H1 (cell line): ENCODE results near the gene PDXDC1. TPM values are rescaled to one million over a fixed set of nuclear protein-coding genes. Genes with fewer than 3 reads are reported as not detected.

Experiments used
- CTCF ChIA-PET: fragments of 300-600 bp; sonication (Branson Sonifier 250); formaldehyde crosslinking; loops from one replicate; lab custom pipeline; 2021; ENCODE audit not compliant: partially characterized antibody; lab: Charles Lee
- POLR2A ChIA-PET: fragments of 300-600 bp; sonication (Branson Sonifier 250); formaldehyde crosslinking; loops from one replicate; lab custom pipeline; 2021; ENCODE audit warnings: inconsistent platforms; ENCODE audit not compliant: partially characterized antibody; lab: Charles Lee
- DNase-seq, 2 experiments: peaks; one replicate each; pipeline versions ENCODE4 v3.0.0 to v3.0.0-alpha.2; 2010 to 2022; ENCODE audit warnings: low spot score in 2 of 2, low read depth in 1 of 2, mixed read lengths in 1 of 2
- FAIRE-seq: peaks from 2 replicates; lab custom pipeline; 2011; peaks lifted over from hg19 to GRCh38; lab: Jason Lieb, UNC
- H2AFZ ChIP-seq: 2 replicates; pipeline ENCODE4 v1.8.1; 2012; ENCODE audit warnings: low read length, inconsistent platforms
- H2AK5ac ChIP-seq: 2 replicates; pipeline ENCODE4 v1.6.1; 2013; ENCODE audit warnings: low read depth, low read length
- H2BK120ac ChIP-seq: replicated peaks from 2 replicates; pipeline ENCODE3; 2013; ENCODE audit warnings: low read depth, low read length, inconsistent platforms
- H2BK12ac ChIP-seq: 2 replicates; pipeline ENCODE4 v1.6.1; 2013; ENCODE audit warnings: low read depth, low read length
- H2BK15ac ChIP-seq: 2 replicates; pipeline ENCODE4 v1.6.1; 2013; ENCODE audit warnings: low read length
- H2BK20ac ChIP-seq: 2 replicates; pipeline ENCODE4 v1.6.1; 2013; ENCODE audit warnings: low read length
- H2BK5ac ChIP-seq: 2 replicates; pipeline ENCODE4 v1.6.1; 2013; ENCODE audit warnings: low read depth, low read length
- H3K14ac ChIP-seq: 2 replicates; pipeline ENCODE4 v1.6.1; 2013; ENCODE audit warnings: inconsistent platforms; ENCODE audit not compliant: insufficient read length
- H3K18ac ChIP-seq: 2 replicates; pipeline ENCODE4 v1.6.1; 2013; ENCODE audit warnings: low read length; ENCODE audit errors: extremely low read depth
- H3K23ac ChIP-seq: 2 replicates; pipeline ENCODE4 v1.6.1; 2013; ENCODE audit warnings: inconsistent platforms; ENCODE audit not compliant: insufficient read length
- H3K23me2 ChIP-seq: 2 replicates; pipeline ENCODE4 v1.6.1; 2013; ENCODE audit warnings: low read depth, low read length
- H3K27ac ChIP-seq: 2 replicates; pipeline ENCODE4 v1.6.1; 2011; ENCODE audit warnings: low read depth, low read length, inconsistent platforms
- H3K27me3 ChIP-seq, 4 experiments: replicated peaks in 1 of 4; 1 replicate in 1 of 4; 2 replicates in 3 of 4; pipeline versions ENCODE4 v1.6.1 to v1.8.1; 2011 to 2013; ENCODE audit warnings: low read length in 3 of 4, mild to moderate bottlenecking in 3 of 4, inconsistent platforms in 2 of 4, mixed read lengths in 2 of 4, moderate library complexity in 1 of 4; ENCODE audit not compliant: control insufficient read depth in 3 of 4, insufficient read depth in 3 of 4; ENCODE audit errors: extremely low read depth in 1 of 4
- H3K36me3 ChIP-seq, 4 experiments: 2 replicates each; pipeline versions ENCODE4 v1.6.1 to v1.8.1; 2011 to 2013; ENCODE audit warnings: mild to moderate bottlenecking in 4 of 4, low read length in 3 of 4, moderate library complexity in 2 of 4, control low read depth in 1 of 4, inconsistent platforms in 1 of 4; ENCODE audit not compliant: insufficient read depth in 4 of 4, control insufficient read depth in 2 of 4
- H3K4ac ChIP-seq: replicated peaks from 2 replicates; pipeline ENCODE3; 2013; ENCODE audit warnings: low read length, low read depth, mixed read lengths, inconsistent platforms; ENCODE audit not compliant: insufficient read length
- H3K4me1 ChIP-seq, 4 experiments: replicated peaks in 1 of 4; 1 replicate in 1 of 4; 2 replicates in 3 of 4; pipeline versions ENCODE4 v1.6.1 to v1.8.1; 2011 to 2013; ENCODE audit warnings: low read length in 3 of 4, inconsistent platforms in 2 of 4, mixed read lengths in 1 of 4; ENCODE audit not compliant: insufficient read depth in 4 of 4, control insufficient read depth in 3 of 4
- H3K4me2 ChIP-seq, 2 experiments: 2 replicates each; pipeline versions ENCODE4 v1.6.1 to v1.8.1; 2011 to 2013; ENCODE audit warnings: low read depth in 2 of 2, low read length in 2 of 2, control low read depth in 1 of 2, inconsistent platforms in 1 of 2, mild to moderate bottlenecking in 1 of 2; ENCODE audit not compliant: insufficient read depth in 1 of 2
- H3K4me3 ChIP-seq, 4 experiments: fragments of 200-600, 300-600 bp in 1 of 4; sonication (generic), shearing (Covaris generic), sonication (Bioruptor Twin) in 1 of 4; 2 replicates each; pipeline versions ENCODE4 v1.5.1 to v1.8.1; 2011 to 2016; ENCODE audit warnings: low read length in 4 of 4, low read depth in 3 of 4, control low read depth in 2 of 4, inconsistent platforms in 2 of 4, mild to moderate bottlenecking in 2 of 4, mixed read lengths in 1 of 4, moderate library complexity in 1 of 4; ENCODE audit not compliant: insufficient read depth in 2 of 4; ENCODE audit errors: extremely low read depth in 1 of 4
- H3K56ac ChIP-seq: replicated peaks from 2 replicates; pipeline ENCODE3; 2013; ENCODE audit warnings: low read depth, mild to moderate bottlenecking, mixed read lengths, low read length, inconsistent platforms; ENCODE audit not compliant: insufficient read length
- H3K79me1 ChIP-seq: 2 replicates; pipeline ENCODE4 v1.6.1; 2013; ENCODE audit warnings: low read depth, low read length, control low read depth
- H3K79me2 ChIP-seq, 2 experiments: 2 replicates each; pipeline versions ENCODE4 v1.6.1 to v1.8.1; 2012 to 2013; ENCODE audit warnings: low read length in 2 of 2, mild to moderate bottlenecking in 2 of 2, inconsistent platforms in 1 of 2; ENCODE audit not compliant: insufficient read depth in 2 of 2, control insufficient read depth in 1 of 2
- H3K9ac ChIP-seq, 4 experiments: replicated peaks in 1 of 4; 1 replicate in 1 of 4; 2 replicates in 3 of 4; pipeline versions ENCODE4 v1.6.1 to v1.8.1; 2011 to 2013; ENCODE audit warnings: low read depth in 3 of 4, low read length in 3 of 4, control low read depth in 2 of 4, mild to moderate bottlenecking in 2 of 4, moderate library complexity in 2 of 4, inconsistent platforms in 1 of 4; ENCODE audit errors: extremely low read depth in 1 of 4
- H3K9me3 ChIP-seq, 2 experiments: 2 replicates each; pipeline versions ENCODE4 v1.6.1 to v1.8.1; 2012 to 2013; ENCODE audit warnings: mild to moderate bottlenecking in 2 of 2, moderate library complexity in 2 of 2, control low read depth in 1 of 2, inconsistent platforms in 1 of 2, low read depth in 1 of 2, low read length in 1 of 2, mixed read lengths in 1 of 2; ENCODE audit not compliant: insufficient read depth in 2 of 2
- H4K20me1 ChIP-seq, 2 experiments: replicated peaks in 1 of 2; 2 replicates each; pipeline versions ENCODE3 to v1.8.1; 2011 to 2013; ENCODE audit warnings: inconsistent platforms in 2 of 2, low read length in 2 of 2, mild to moderate bottlenecking in 1 of 2; ENCODE audit not compliant: insufficient read depth in 2 of 2, control insufficient read depth in 1 of 2
- H4K5ac ChIP-seq: 2 replicates; pipeline ENCODE4 v1.6.1; 2013; ENCODE audit warnings: low read length, low read depth, mixed read lengths, inconsistent platforms; ENCODE audit not compliant: insufficient read length
- H4K8ac ChIP-seq: 2 replicates; pipeline ENCODE4 v1.8.0; 2013; ENCODE audit warnings: mild to moderate bottlenecking, moderate library complexity, low read length, inconsistent platforms; ENCODE audit not compliant: insufficient read depth; ENCODE audit errors: extremely low read depth
- H4K91ac ChIP-seq: replicated peaks from 2 replicates; pipeline ENCODE3; 2013; ENCODE audit warnings: low read length, mixed read lengths, inconsistent platforms; ENCODE audit not compliant: insufficient read length
- CBX5 ChIP-seq: fragments of 300-800, 300-1000 bp; sonication (generic); IDR thresholded peaks from 2 replicates; pipeline ENCODE4 v1.7.1; 2016; ENCODE audit warnings: antibody characterized with exemption, low read length, low read depth
- EGR1 ChIP-seq: IDR thresholded peaks from 2 replicates; pipeline ENCODE4 v1.6.1; 2011; ENCODE audit warnings: low read depth, low read length, borderline replicate concordance
- HDAC6 ChIP-seq: IDR thresholded peaks from one replicate; pipeline ENCODE4 v1.7.1; 2012; ENCODE audit warnings: low read depth, mild to moderate bottlenecking, inconsistent platforms, low read length, moderate library complexity
- MAFK ChIP-seq: IDR thresholded peaks from 2 replicates; pipeline ENCODE4 v1.6.1; 2012; ENCODE audit warnings: low read depth, mild to moderate bottlenecking, improper control_type of control experiment, low read length
- POLR2AphosphoS5 ChIP-seq: IDR thresholded peaks from 2 replicates; pipeline ENCODE4 v1.6.1; 2011; ENCODE audit warnings: low read depth, low read length
- RFX5 ChIP-seq: IDR thresholded peaks from 2 replicates; pipeline ENCODE4 v1.6.1; 2011; ENCODE audit warnings: low read depth, low read length, improper control_type of control experiment, borderline replicate concordance
- SIN3A ChIP-seq, 2 experiments: IDR thresholded peaks in 1 of 2; conservative IDR thresholded peaks in 1 of 2; 2 replicates each; pipeline ENCODE4 v1.6.1; 2011 to 2012; ENCODE audit warnings: low read length in 2 of 2, improper control_type of control experiment in 1 of 2, low read depth in 1 of 2, mild to moderate bottlenecking in 1 of 2
- SP1 ChIP-seq: IDR thresholded peaks from 2 replicates; pipeline ENCODE4 v1.6.1; 2011; ENCODE audit warnings: low read depth, low read length
- SRF ChIP-seq: IDR thresholded peaks from 2 replicates; pipeline ENCODE4 v1.6.1; 2011; ENCODE audit warnings: mild to moderate bottlenecking, low read depth, low read length, moderate library complexity
- TAF1 ChIP-seq: IDR thresholded peaks from 2 replicates; pipeline ENCODE4 v1.6.1; 2011; ENCODE audit warnings: mild to moderate bottlenecking, low read depth, low read length
- TBP ChIP-seq: IDR thresholded peaks from 2 replicates; pipeline ENCODE4 v1.6.1; 2011; ENCODE audit warnings: low read depth, low read length, improper control_type of control experiment
- WGBS, 2 experiments: shearing (Covaris generic) in 1 of 2; methylation state at CpG; one replicate each; pipeline versions ENCODE4 v1.1.6 to v1.1.7; 2013 to 2015; ENCODE audit warnings: low lambda C conversion rate in 2 of 2, mixed read lengths in 2 of 2, inconsistent platforms in 1 of 2, low coverage in 1 of 2, missing lambda C conversion rate in 1 of 2; ENCODE audit not compliant: insufficient replicate concordance in 2 of 2, insufficient coverage in 1 of 2, insufficient read length in 1 of 2; ENCODE audit errors: extremely low coverage in 1 of 2, missing lambda C conversion rate in 1 of 2; 5-methylcytosine and 5-hydroxymethylcytosine counted together
- polyA plus RNA-seq, 7 experiments: library from polyadenylated mRNA; depleted of rRNA in 3 of 7; stranded (reverse) in 5 of 7; unstranded in 2 of 7; fragments of >200 nt in 5 of 7; fragments of 200-250 nt in 2 of 7; gene quantifications; 1 replicate in 5 of 7; 2 replicates in 1 of 7; 4 replicates in 1 of 7; pipeline versions ENCODE4 v1.2.1 to v1.2.3, GENCODE V29; 2011 to 2013; ENCODE audit warnings: missing spikeins in 2 of 7, mixed read lengths in 2 of 7
- total RNA-seq: library from RNA; stranded (reverse); fragmentation: NEBNext Ultra II Directional; extraction: Animal tissue kit (Norgen Biotek cat#: 25700); gene quantifications from 2 replicates; pipeline ENCODE4 v1.2.1, GENCODE V29; 2021

The PDXDC1 gene
- total and polyA plus RNA-seq, 2 of the 8 experiments (the other 6 are each of a cell fraction or from before 2014, with no cell fraction given): 56.6 to 118 TPM

GRCh38 chr16:15049581-15050180 is 74.9 kb downstream of the PDXDC1 start:
- Histone ChIP-seq H2AK5ac (no peak overlapping the region), H2BK12ac (no peak overlapping the region), H4K20me1 (peaks cover 2 to 7% of the 10 kb centered on the region in 2 experiments), H3K4me1 (peaks cover 0 to 2% (median 0%) of the 10 kb centered on the region in 4 experiments; a peak in 2 of 7 replicates), H2BK15ac (no peak overlapping the region), H3K27me3 (no peaks in the 10 kb centered on the region), H3K9ac (no peak overlapping the region), H3K79me1 (peaks cover 13% of the 10 kb centered on the region), H3K79me2 (peaks cover 0 to 17% of the 10 kb centered on the region in 2 experiments; a peak in 3 of 4 replicates), H2BK5ac (no peak overlapping the region), H4K91ac (no peak overlapping the region), H3K36me3 (peaks cover 0 to 7% (median 0%) of the 10 kb centered on the region in 4 experiments; a peak in 1 of 8 replicates), H4K8ac (no peak overlapping the region), H3K23me2 (no peaks in the 10 kb centered on the region), H3K27ac (no peak overlapping the region), H2BK120ac (no peak overlapping the region), H3K9me3 (no peaks in the 10 kb centered on the region), H3K56ac (no peak overlapping the region), H3K4me2 (no peak overlapping the region), H3K18ac (no peak overlapping the region), H3K23ac (no peak overlapping the region), H3K14ac (no peak overlapping the region), H4K5ac (no peak overlapping the region), H3K4me3 (no peak overlapping the region), H2BK20ac (no peak overlapping the region), H2AFZ (no peak overlapping the region), H3K4ac (no peak overlapping the region)
- ChIA-PET POLR2A (no interaction called here), CTCF (interaction anchor here (1.1 kb wide), 1 partner anchor 10 kb away, joined by 3 read pairs; no protein-coding TSS in a partner anchor)
- 90% methylated on average over 3 of the region's 3 CpGs; no CpG with 5 or more reads in 1 of the 2 experiments for WGBS, 2 experiments
- DNase-seq (no peak), FAIRE-seq (no peak)
- TF ChIP-seq CBX5: no peak
- no peak for TF ChIP-seq POLR2AphosphoS5
- no peak for TF ChIP-seq RFX5
- TF ChIP-seq MAFK: no peak
- no peak for TF ChIP-seq SP1
- TF ChIP-seq SIN3A (conservative IDR thresholded peaks at IDR 0.05 in 1 of 2, IDR thresholded peaks at IDR 0.05 in 1 of 2; ENCODE audit: low read depth in 1 of 2, low read length in 2 of 2): no peak
- no peak for TF ChIP-seq TAF1
- TF ChIP-seq SRF: no peak
- TF ChIP-seq HDAC6: no peak
- no peak for TF ChIP-seq EGR1
- no peak for TF ChIP-seq TBP
